ENCODE data around the gene ACTG1.

The ACTG1 gene

GRCh38 chr17:81479175-81480071, 33.2 kb downstream of the ACTG1 start:
- no peak for DNase-seq

DNA sequence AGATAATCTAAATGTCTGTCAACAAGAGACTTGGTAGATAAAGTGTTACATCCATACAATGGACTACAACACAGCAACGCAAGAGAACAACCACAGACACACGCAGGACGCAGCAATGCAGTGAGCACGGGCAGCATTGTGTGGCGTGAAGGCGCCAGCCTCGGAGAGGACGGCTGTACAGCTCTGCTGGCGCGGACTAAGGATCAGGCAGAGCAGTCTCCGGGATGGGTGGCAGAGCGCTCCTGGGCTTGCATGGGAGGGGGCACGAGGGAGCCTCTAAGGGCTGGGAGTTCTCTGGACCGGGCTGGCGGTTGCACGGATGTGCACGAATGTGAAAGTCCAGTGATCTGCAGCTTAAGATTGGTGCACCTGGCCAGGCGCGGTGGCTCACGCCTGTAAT, 34.5 kb downstream of the ACTG1 start:
- DNase-seq: no peak

DNA sequence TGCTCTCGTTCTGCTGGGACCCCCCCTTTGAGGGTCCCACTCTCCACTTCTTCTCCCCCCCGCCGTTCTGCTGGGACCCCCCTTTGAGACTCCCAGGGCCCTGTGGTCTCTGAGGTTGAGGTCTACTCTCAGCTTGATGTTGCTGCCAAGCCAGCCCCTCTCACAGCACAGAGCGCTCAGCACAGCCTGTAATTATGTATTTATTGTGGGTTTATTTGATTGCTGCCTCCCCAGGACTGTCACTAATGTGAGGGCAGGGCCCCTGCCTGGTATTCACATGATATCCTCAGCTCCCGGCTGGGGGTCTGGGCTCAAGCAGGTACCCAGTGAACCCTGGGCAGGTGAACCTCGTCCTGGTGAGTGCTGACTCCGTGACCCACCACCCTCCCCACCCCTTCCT, 35.4 kb downstream of the ACTG1 start:
- DNase-seq: no peak

GRCh38 chr17:81476635-81477034, 36.0 kb downstream of the ACTG1 start:
- DNase-seq: no peak

DNA sequence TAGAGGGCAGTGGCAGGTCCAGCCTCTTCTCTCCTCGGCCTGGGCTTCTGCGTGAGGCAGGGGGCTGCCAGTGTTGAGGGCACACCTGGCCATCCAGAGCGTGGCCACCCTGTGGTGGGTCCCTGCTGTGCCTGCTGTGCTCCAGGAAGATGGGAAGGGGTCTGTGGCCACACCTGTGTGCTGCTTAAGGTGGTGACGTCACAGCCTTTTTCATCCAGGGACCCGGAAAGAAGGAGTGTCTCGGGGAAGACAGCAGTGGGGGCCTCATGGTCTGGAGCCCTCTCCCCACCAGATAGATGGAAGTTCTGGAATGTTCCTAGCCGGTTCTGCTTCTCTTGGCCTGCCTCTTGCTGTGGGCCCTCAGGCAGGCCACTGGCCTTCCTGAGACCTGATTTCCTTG, 36.5 kb downstream of the ACTG1 start:
- no peak for DNase-seq

DNA sequence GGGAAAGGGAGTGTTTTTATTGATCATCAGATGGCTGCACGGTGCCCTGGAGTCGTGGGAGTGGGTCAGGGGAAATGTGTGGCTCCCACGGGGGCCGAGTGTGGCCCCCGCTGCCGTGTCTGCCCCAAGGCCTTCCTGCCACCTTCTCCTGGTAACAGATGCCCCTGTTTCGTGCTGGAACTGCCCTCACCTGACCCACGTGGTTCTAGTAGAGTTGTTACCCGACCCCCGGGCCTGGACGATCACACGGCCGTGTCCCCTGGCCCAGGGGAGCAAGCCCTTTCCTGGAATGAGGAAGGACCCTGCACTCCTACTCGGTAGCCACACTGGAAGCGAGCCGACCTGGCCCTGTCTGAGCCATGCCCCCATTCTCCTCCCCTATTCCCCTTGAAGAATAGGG, 37.6 kb downstream of the ACTG1 start:
- DNase-seq: no peak

- DNase-seq: no peak
Observed at GRCh38 chr17:81473019-81473418, 39.6 kb downstream of the ACTG1 start.

GRCh38 chr17:81471818-81472456, 40.7 kb downstream of the ACTG1 start:
- DNase-seq: peak; percentile 29

GRCh38 chr17:81470944-81471817, 41.4 kb downstream of the ACTG1 start:
- no peak for DNase-seq

GRCh38 chr17:81470270-81470943, 42.2 kb downstream of the ACTG1 start:
- DNase-seq: no peak

GRCh38 chr17:81469266-81469665, 43.3 kb downstream of the ACTG1 start:
- DNase-seq: no peak

DNA sequence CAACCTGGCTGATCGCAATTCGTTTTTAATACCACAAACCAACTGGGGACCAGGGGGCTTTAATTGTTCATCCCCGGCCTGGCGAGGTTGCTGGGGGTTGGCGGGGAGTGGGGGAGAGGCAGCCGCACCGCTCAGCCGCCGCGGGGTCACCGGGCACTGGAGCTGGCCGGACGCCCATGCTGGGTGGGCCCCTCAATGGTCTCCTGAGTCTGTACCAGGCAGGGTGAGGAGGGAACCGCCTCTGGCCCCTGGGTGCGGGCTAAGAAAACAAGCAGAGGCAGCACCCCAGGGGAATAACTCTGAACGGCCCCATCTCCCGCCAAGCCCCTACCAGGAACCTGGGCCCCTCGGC, 43.9 kb downstream of the ACTG1 start:
- DNase-seq: no peak

DNA sequence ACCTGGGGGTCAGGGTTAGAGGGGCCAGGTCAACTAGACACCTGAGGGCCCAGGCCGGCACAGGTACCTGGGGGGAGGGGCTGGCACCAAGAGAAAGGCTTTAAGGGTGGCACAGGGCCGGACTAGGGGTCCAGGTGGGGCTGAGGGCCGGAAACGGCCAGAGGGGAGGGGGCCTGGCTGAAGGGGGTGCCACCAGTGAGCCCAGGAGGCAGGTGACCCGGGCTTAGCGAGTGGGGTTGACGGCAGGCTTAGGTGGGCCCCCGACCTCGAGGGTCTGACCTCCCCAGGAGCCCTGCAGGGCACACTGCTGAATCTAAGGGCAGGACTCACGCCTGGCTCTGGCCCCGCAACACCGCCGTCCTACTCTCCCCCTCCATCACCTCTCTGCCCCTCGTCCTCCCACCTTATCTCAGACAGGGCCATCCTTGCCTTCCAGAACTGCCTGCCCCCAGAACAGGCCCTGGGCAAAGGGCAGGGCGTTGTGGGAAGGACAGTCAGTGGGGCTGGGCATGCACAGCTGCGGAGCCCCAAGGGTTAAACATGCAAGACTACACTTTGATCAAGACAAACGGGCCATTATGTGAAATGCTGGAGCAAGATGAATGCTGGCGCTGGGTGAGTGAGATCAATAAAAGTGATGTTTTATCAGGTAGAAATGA, 44.4 kb downstream of the ACTG1 start:
- DNase-seq: no peak

DNA sequence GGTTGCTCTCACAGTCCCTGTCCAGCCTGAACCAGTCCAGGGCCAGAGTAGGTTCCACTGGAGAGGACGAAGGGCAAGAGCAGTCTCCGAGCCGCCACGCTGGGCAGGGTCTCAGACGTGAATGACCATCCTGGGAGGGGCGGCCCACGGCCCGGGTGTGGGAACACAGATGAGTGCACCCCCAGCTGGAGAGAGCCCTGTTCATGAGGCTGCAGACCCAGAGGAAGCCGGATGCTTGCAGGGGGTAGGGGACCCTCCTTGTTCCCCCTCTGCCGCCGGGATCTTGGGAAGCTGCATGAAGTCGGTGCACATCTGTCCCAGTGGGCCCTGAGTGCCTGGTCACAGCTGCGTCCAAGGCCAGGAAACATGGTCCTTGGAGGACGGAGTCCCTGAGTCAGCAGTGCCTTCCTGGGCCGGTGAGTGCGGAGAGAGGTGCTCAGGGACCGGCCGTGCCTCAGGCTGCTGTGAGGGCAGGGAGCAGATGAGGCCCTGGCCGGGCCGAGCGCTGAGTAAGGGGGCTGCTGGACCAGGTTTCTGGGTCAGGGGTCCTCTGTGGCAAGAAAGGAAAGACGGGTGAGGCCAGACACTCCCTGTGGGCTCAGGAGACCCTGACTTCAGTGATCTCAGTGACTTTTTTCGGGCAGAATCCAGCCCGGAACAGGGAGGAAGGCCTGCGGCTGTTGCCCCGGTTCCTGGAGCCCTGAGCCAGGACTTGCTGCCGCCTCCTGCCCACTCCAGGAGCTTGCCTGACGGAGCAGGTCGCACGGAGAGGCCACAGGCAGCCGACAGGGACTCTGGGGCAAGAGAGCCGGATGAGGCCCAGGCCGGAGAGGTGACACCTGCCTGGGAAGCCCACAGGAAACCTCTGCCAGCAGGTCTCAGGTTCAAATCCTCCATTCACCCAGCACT, 45.8 kb downstream of the ACTG1 start:
- DNase-seq: no peak

DNA sequence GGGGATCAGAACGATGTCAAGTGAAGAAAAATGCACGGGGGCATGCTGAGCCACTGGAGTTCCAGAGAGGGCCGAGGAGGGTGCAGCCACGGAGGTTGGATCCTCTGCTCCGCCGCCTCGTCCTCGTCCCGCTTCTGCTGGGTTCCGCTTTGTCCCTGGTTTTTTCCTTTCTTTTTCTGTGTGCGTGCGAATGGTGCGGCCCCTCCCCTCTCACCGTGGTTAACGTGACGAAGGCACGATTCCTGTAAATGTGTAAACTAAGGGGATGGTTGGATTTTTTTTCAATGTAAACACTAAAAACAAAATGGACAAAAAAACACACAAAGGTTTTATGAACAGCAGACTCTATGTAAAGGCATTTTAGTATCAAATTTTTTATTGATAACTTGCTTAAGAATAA, 46.7 kb downstream of the ACTG1 start:
- DNase-seq: no peak

DNA sequence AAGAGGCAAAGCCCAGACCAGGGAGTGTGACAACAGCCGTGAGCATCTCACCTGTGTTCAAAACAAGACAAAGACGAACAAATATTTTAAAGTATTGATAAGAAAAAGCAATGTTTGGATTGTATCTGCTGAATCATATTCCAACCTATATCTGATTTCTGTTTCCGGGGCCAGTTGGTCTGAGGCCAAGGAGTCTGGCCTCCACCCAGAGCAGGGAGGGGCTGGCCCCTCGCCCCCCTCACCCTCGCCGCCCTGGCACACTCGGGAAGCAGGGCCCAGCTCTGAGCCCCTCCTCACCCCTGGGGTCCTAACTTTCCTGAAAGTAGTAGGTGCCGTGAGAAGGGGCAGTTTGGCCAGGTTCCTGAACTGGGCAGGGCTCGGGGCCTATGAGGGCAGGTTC, 48.0 kb downstream of the ACTG1 start:
- DNase-seq: no peak

DNA sequence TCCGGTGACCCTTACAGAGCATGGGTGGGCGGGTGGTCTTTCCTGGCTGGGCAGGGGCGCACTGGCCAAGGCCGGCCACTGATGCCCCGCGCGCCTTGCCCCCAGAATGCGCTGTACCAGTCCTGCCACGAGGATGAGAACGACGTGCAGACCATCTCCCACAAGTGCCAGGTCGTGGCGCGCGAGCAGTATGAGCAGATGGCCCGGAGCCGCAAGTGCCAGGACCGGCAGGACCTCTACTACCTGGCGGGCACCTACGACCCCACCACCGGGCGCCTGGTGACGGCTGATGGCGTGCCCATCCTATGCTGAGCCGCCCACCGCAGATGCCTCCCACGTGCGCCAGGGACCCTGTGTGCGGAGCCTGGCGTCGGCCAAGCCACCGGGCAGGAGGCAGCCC, 49.1 kb downstream of the ACTG1 start:
- no peak for DNase-seq

GRCh38 chr17:81462506-81463125, 50.0 kb downstream of the ACTG1 start:
- DNase-seq: no peak

DNA sequence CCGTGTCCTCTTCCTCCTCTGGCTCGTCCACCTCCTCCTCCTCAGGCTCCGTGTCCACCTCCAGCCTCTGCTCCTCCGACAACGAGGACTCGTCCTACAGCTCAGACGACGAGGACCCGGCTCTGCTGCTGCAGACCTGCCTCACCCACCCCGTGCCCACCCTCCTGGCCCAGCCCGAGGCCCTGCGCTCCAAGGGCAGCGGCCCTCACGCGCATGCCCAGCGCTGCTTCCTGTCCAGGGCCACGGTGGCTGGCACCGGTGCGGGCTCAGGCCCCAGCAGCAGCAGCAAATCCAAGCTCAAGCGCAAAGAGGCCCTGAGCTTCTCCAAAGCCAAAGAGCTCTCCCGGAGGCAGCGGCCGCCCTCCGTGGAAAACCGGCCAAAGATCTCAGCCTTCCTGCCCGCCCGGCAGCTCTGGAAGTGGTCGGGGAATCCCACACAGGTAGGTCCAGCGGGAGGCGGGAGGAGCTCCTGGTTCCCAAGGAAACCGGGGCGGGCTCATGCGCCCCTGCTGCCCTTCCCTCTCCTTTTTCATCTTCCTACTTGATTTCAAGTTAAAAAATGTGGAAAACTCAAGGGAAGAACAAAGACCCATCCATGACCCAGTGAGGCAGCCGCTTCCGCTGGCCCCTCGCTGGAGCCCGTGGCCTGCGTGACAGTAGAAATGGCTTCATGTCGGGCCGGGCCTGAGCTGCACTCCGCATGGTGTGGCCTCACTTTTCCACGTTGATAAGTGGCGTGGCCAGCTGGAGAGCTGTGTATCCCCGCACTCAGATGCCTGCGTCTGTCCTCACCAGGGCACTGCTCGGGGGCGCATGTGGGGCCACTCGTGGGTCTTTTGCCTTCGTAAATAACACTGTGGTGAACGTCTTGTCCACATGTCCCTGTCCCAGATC, 50.7 kb downstream of the ACTG1 start:
- DNase-seq: no peak

Data from activated CD4-positive, alpha-beta T cell treated with anti-CD3 and anti-CD28 coated beads, Interleukin-10, Interleukin-2, amounts not matched to agents 100 ng/mL and 50 ng/mL, durations not matched to agents 16 hours and 8 hours (primary cell).